Pulmonary artery endothelial cell (primary cell): ENCODE measurements around the gene SLC7A6. TPM values are rescaled to one million over a fixed set of nuclear protein-coding genes. Genes with fewer than 3 reads are reported as not detected.

Experiments used
- DNase-seq: peaks from one replicate; pipeline ENCODE4 v3.0.0-alpha.2; 2011; ENCODE audit warnings: low read depth, low spot score
- total RNA-seq: library from RNA; depleted of rRNA; stranded (reverse); fragments of >200 nt; gene quantifications from 2 replicates; pipeline ENCODE4 v1.2.3, GENCODE V29; 2014

SLC7A6 gene
- total RNA-seq, 1 donor from 2014 or later, result 17.9 TPM

- DNase-seq, result no peak
Measured at GRCh38 chr16:68306633-68307032, 42.3 kb downstream of the SLC7A6 start.

- DNase-seq, result no peak
Measured at GRCh38 chr16:68309799-68310198, 45.5 kb downstream of the SLC7A6 start.

GRCh38 chr16:68310437-68310773, 46.1 kb downstream of the SLC7A6 start:
- no peak for DNase-seq

- peak; percentile 66 for DNase-seq
Measured at GRCh38 chr16:68310774-68311511, 46.6 kb downstream of the SLC7A6 start, which contains the start of the genes PRMT7 and SLC7A6OS. TSS of gene PRMT7 (plus strand) at chr16:68311019. CDS start at chr16:68315980, 4,961 bp downstream. TSS of gene SLC7A6OS (minus strand) at chr16:68310946. CDS start at chr16:68310926, 20 bp downstream.

- DNase-seq, result no peak
Measured at GRCh38 chr16:68313116-68313515, 48.8 kb downstream of the SLC7A6 start.

- no peak for DNase-seq
Measured at GRCh38 chr16:68319185-68319908, 55.0 kb downstream of the SLC7A6 start.

- no peak for DNase-seq
Measured at GRCh38 chr16:68324336-68324735, 60.0 kb downstream of the SLC7A6 start.

- DNase-seq, result peak; percentile 30
Measured at GRCh38 chr16:68324780-68325357, 60.5 kb downstream of the SLC7A6 start.

GRCh38 chr16:68328151-68328859, 64.0 kb downstream of the SLC7A6 start:
- DNase-seq, result peak; percentile 63

GRCh38 chr16:68328860-68329390, 64.6 kb downstream of the SLC7A6 start:
- no peak for DNase-seq

- no peak for DNase-seq
Measured at GRCh38 chr16:68331879-68332410, 67.6 kb downstream of the SLC7A6 start.

- peak; percentile 94 for DNase-seq
Measured at GRCh38 chr16:68332411-68333121, 68.2 kb downstream of the SLC7A6 start.

GRCh38 chr16:68335175-68335574, 70.8 kb downstream of the SLC7A6 start:
- no peak for DNase-seq

- DNase-seq, result no peak
Measured at GRCh38 chr16:68338326-68339119, 74.2 kb downstream of the SLC7A6 start.

GRCh38 chr16:68339214-68339613, 74.9 kb downstream of the SLC7A6 start:
- DNase-seq, result no peak

GRCh38 chr16:68342620-68343019, 78.3 kb downstream of the SLC7A6 start:
- DNase-seq, result no peak

GRCh38 chr16:68343137-68343536, 78.8 kb downstream of the SLC7A6 start:
- no peak for DNase-seq

- DNase-seq, result no peak
Measured at GRCh38 chr16:68344252-68344651, 79.9 kb downstream of the SLC7A6 start.

- no peak for DNase-seq
Measured at GRCh38 chr16:68345351-68345810, 81.1 kb downstream of the SLC7A6 start.
